Measurements from ENCODE around the gene SYNPO2. TPM values are rescaled to one million over a fixed set of nuclear protein-coding genes. Genes with fewer than 3 reads are reported as not detected.

The SYNPO2 gene
- 0.34 and 0.45 TPM in 2 replicates for total RNA-seq

GRCh38 chr4:118888666-118889311, at the start of gene SYNPO2:
TSS of gene SYNPO2 (plus strand) at chr4:118888854. CDS start at chr4:118889037, 183 bp downstream.

Other genes with a start within 250 kb of the SYNPO2 start
- 4.8 and 9.1 TPM in 2 replicates for gene METTL14, start 203.5 kb upstream of the SYNPO2 start, total RNA-seq
- 84.1 and 85.6 TPM in 2 replicates for gene SEC24D, start 52.7 kb upstream of the SYNPO2 start, total RNA-seq
- gene MYOZ2, start 247.0 kb downstream of the SYNPO2 start, total RNA-seq, result not detected in 2 replicates

Measured in bronchus fibroblast of lung (primary cell).